ENCODE measurements around the gene OR2W1. TPM values are rescaled to one million over a fixed set of nuclear protein-coding genes. Genes with fewer than 3 reads are reported as not detected.

Gene OR2W1
- total RNA-seq, 3 donors from 2014 or later: not detected

- Mint-ChIP-seq H3K9me3 (no peaks in the 10 kb centered on the region), H3K36me3 (ENCODE audit: insufficient read depth) (no peaks in the 10 kb centered on the region), H3K27me3 (ENCODE audit: low read depth) (peaks cover 21% of the 10 kb centered on the region), H3K4me1 (ENCODE audit: low read depth) (peaks cover 11% of the 10 kb centered on the region), H3K4me3 (peak overlapping the region; percentile 87)
- peak; percentile 86 to 90 for ATAC-seq
- peak; percentile 84 for DNase-seq
These were observed 28.2 kb downstream of the OR2W1 start for GRCh38 chr6:29016559-29017427.

- no peak for ATAC-seq
- peaks cover 25% of the 10 kb centered on the region for H3K27me3 Mint-ChIP-seq (ENCODE audit: low read depth)
- no peaks in the 10 kb centered on the region for H3K36me3 Mint-ChIP-seq (ENCODE audit: insufficient read depth)
- peaks cover 19% of the 10 kb centered on the region for H3K4me1 Mint-ChIP-seq (ENCODE audit: low read depth)
- no peaks in the 10 kb centered on the region for H3K9me3 Mint-ChIP-seq
- no peak for DNase-seq
- H3K4me3 Mint-ChIP-seq: no peak overlapping the region
These were observed 30.0 kb downstream of the OR2W1 start for GRCh38 chr6:29014729-29015608.

- Mint-ChIP-seq H3K27me3 (ENCODE audit: low read depth) (peaks cover 25% of the 10 kb centered on the region), H3K9me3 (no peaks in the 10 kb centered on the region), H3K36me3 (ENCODE audit: insufficient read depth) (no peaks in the 10 kb centered on the region), H3K4me1 (ENCODE audit: low read depth) (peaks cover 12% of the 10 kb centered on the region), H3K4me3 (peak overlapping the region; percentile 83)
- peak; percentile 64 to 71 for ATAC-seq
- peak; percentile 26 for DNase-seq
These were observed 33.7 kb downstream of the OR2W1 start for GRCh38 chr6:29011276-29011734.

- ATAC-seq: no peak
- Mint-ChIP-seq H3K4me1 (ENCODE audit: low read depth) (peaks cover 22% of the 10 kb centered on the region), H3K36me3 (ENCODE audit: insufficient read depth) (no peaks in the 10 kb centered on the region)
These were observed 35.6 kb downstream of the OR2W1 start for GRCh38 chr6:29009358-29009757.

GRCh38 chr6:29008089-29008488 is 36.9 kb downstream of the OR2W1 start:
- Mint-ChIP-seq H3K9me3 (peaks cover 6% of the 10 kb centered on the region), H3K4me3 (no peak overlapping the region), H3K4me1 (ENCODE audit: low read depth) (peaks cover 22% of the 10 kb centered on the region), H3K27me3 (ENCODE audit: low read depth) (peaks cover 19% of the 10 kb centered on the region), H3K36me3 (ENCODE audit: insufficient read depth) (no peaks in the 10 kb centered on the region)
- DNase-seq: no peak
- no peak for ATAC-seq

More at GRCh38 chr6:29009358-29009757, 35.6 kb downstream of the OR2W1 start:
- H3K27me3 Mint-ChIP-seq (ENCODE audit: low read depth): peaks cover 22% of the 10 kb centered on the region
- H3K4me3 Mint-ChIP-seq: no peak overlapping the region
- H3K9me3 Mint-ChIP-seq: peaks cover 6% of the 10 kb centered on the region
- DNase-seq: no peak

GRCh38 chr6:29005183-29005885 is 39.6 kb downstream of the OR2W1 start, which contains the start of gene ZNF311:
ZNF311 (minus strand) TSS chr6:29005315; CDS start chr6:29003954, 1,361 bp downstream.
- H3K27me3 Mint-ChIP-seq (ENCODE audit: low read depth): peaks cover 7% of the 10 kb centered on the region
- H3K9me3 Mint-ChIP-seq: peaks cover 6% of the 10 kb centered on the region
- DNase-seq (no peak), ATAC-seq (peak; percentile 94 to 98)
- peaks cover 14% of the 10 kb centered on the region for H3K4me1 Mint-ChIP-seq (ENCODE audit: low read depth)
- peak within 1 kb of the TSS; percentile 83 for H3K4me3 Mint-ChIP-seq
- no peaks in the 10 kb centered on the region for H3K36me3 Mint-ChIP-seq (ENCODE audit: insufficient read depth)

GRCh38 chr6:28996844-28997510 is 48.0 kb downstream of the OR2W1 start:
- Mint-ChIP-seq H3K4me1 (ENCODE audit: low read depth) (no peaks in the 10 kb centered on the region), H3K36me3 (ENCODE audit: insufficient read depth) (no peaks in the 10 kb centered on the region), H3K27me3 (ENCODE audit: low read depth) (peaks cover 15% of the 10 kb centered on the region), H3K9me3 (no peaks in the 10 kb centered on the region), H3K4me3 (no peak overlapping the region)
- no peak for DNase-seq
- no peak for ATAC-seq

GRCh38 chr6:28995093-28995650 is 49.8 kb downstream of the OR2W1 start:
- Mint-ChIP-seq H3K27me3 (ENCODE audit: low read depth) (peaks cover 16% of the 10 kb centered on the region), H3K4me3 (no peak overlapping the region), H3K9me3 (no peaks in the 10 kb centered on the region), H3K36me3 (ENCODE audit: insufficient read depth) (no peaks in the 10 kb centered on the region), H3K4me1 (ENCODE audit: low read depth) (no peaks in the 10 kb centered on the region)
- ATAC-seq (no peak), DNase-seq (no peak)

Other genes with a start within 250 kb of the OR2W1 start
- gene TRIM27, start 121.2 kb downstream of the OR2W1 start, total RNA-seq: 10 to 100 TPM; 54.7 to 64.4 (median 58.4) TPM
- gene ZNF311, start 39.9 kb downstream of the OR2W1 start, total RNA-seq: under 1 TPM; 0.48 to 0.53 (median 0.52) TPM
- not detected for gene OR2B3, start 42.1 kb upstream of the OR2W1 start, total RNA-seq
- not detected for gene OR2J1, start 54.3 kb upstream of the OR2W1 start, total RNA-seq
- not detected for gene OR2J3, start 62.9 kb upstream of the OR2W1 start, total RNA-seq
- not detected for gene OR2J2, start 125.7 kb upstream of the OR2W1 start, total RNA-seq